Measurements from ENCODE around the gene NCK2. TPM values are rescaled to one million over a fixed set of nuclear protein-coding genes. Genes with fewer than 3 reads are reported as not detected.
A peak's percentile ranks its signal among the peaks of the same experiment; 100 is the strongest.

NCK2 gene
- total RNA-seq, 1 donor from 2014 or later, result 45.9 TPM

DNA sequence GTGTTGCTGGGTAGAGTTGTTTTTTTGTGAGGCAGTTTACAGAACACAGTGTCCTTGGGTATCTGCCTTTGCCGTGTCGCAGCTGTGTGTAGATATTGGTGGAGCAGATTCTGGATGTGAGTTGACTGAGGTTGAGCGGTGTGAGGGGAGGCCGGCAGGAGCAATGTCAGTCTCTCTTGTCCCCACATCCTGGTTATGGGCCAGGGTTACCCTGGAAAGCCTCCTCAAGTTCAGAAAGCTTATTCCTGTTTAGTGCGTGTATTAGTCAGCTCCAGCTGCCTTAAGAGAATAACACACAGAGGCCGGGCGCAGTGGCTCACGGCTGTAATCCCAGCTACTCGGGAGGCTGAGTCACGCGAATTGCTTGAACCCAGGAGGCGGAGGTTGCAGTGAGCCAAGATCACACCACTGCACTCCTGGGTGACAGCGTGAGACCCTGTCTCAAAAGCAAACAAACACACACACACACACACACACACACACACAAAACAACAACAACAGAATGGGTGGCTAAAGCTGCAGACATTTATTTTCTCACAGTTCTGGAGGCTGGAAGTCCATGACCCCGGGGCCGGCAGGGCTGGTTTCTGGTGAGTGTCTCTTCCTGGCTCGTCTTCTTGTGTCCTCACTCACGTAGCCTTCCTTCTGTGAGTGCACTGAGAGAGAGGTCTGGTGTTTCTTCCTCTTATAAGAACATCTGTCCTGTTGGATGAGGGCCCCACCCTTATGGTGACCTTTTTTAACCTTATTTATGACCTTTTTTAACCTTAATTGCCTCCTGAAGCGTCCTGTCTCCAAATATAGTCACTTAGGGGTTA is 5.1 kb downstream of the NCK2 start:
- Histone ChIP-seq H3K9me3 (no peaks in the 10 kb centered on the region), H3K27me3 (no peaks in the 10 kb centered on the region), H3K27ac (peak overlapping the region; percentile 14), H3K4me1 (peaks cover 78% of the 10 kb centered on the region), H3K36me3 (peaks cover 0 to 3% of the 10 kb centered on the region in 2 donors), H3K4me3 (no peak overlapping the region)
- DNase-seq (ENCODE audit: extremely low spot score in 2 of 2), result no peak
- intact Hi-C loops (cut with DNase I), result no loop called here
- TF ChIP-seq POLR2A (IDR thresholded peaks at IDR 0.05), result no peak
- TF ChIP-seq POLR2AphosphoS5 (IDR thresholded peaks at IDR 0.05; ENCODE audit: insufficient read depth in 1 of 2, low read depth in 1 of 2), result no peak

DNA sequence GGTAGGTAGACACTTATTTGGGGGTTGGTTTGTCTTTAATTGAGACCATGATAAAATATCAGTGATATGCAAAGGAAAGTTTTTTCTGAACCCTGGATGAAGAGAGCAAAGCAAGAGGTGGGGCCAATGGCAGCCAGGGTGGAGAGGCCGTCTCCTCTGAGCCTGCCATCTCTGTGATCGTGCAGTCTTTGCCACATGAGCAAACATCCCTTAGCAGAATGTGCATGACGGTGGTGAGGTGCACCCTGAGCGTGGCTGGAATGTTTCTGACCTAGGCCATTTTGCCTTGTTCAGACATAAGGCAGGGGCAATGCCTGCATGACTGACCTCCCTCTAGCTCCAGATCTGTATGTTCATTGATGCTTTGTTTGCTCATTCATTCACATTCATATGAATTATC is 6.0 kb downstream of the NCK2 start:
- peaks cover 87% of the 10 kb centered on the region for H3K4me1 ChIP-seq
- intact Hi-C loops (cut with DNase I), result no loop called here

DNA sequence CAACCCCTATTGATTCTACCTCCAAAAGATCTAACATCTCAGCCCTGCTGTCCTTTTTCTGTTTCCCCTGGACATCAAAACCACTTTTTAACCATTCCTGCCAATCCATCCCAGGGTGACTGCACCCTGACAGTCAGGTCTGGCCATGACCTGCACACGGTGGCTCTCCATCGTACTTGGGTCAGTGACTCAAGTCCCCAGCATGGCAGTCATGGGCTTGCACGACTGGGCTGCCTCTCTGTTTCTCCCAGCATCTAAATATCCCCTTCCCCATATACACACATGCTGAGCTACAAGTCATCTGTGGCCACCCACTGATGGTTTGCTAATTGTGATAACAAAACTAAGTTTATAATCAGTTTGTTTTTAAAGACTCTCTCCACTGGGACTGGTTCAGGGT is 6.6 kb downstream of the NCK2 start:
- no peak overlapping the region for H3K4me3 ChIP-seq
- DNase-seq (ENCODE audit: extremely low spot score in 2 of 2), result no peak
- H3K27ac ChIP-seq, result no peak overlapping the region
- TF ChIP-seq POLR2A (IDR thresholded peaks at IDR 0.05) (no peak), POLR2AphosphoS5 (IDR thresholded peaks at IDR 0.05; ENCODE audit: insufficient read depth in 1 of 2, low read depth in 1 of 2) (no peak)
- TF ChIP-seq, protein P1, sequence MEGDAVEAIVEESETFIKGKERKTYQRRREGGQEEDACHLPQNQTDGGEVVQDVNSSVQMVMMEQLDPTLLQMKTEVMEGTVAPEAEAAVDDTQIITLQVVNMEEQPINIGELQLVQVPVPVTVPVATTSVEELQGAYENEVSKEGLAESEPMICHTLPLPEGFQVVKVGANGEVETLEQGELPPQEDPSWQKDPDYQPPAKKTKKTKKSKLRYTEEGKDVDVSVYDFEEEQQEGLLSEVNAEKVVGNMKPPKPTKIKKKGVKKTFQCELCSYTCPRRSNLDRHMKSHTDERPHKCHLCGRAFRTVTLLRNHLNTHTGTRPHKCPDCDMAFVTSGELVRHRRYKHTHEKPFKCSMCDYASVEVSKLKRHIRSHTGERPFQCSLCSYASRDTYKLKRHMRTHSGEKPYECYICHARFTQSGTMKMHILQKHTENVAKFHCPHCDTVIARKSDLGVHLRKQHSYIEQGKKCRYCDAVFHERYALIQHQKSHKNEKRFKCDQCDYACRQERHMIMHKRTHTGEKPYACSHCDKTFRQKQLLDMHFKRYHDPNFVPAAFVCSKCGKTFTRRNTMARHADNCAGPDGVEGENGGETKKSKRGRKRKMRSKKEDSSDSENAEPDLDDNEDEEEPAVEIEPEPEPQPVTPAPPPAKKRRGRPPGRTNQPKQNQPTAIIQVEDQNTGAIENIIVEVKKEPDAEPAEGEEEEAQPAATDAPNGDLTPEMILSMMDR (IDR thresholded peaks at IDR 0.05), result no peak
- peaks cover 0 to 3% of the 10 kb centered on the region in 2 donors for H3K36me3 ChIP-seq
- H3K4me1 ChIP-seq, result peaks cover 87% of the 10 kb centered on the region
- intact Hi-C loops (cut with DNase I), result no loop called here
- H3K9me3 ChIP-seq, result no peaks in the 10 kb centered on the region
- H3K27me3 ChIP-seq, result no peaks in the 10 kb centered on the region

More for the DNA sequence above, 6.0 kb downstream of the NCK2 start:
- TF ChIP-seq, protein P1 (IDR thresholded peaks at IDR 0.05), result no peak
- TF ChIP-seq POLR2AphosphoS5 (IDR thresholded peaks at IDR 0.05; ENCODE audit: insufficient read depth in 1 of 2, low read depth in 1 of 2), result no peak
- H3K4me3 ChIP-seq, result no peak overlapping the region
- H3K27ac ChIP-seq, result no peak overlapping the region
- peaks cover 0 to 3% of the 10 kb centered on the region in 2 donors for H3K36me3 ChIP-seq
- H3K9me3 ChIP-seq, result no peaks in the 10 kb centered on the region
- no peaks in the 10 kb centered on the region for H3K27me3 ChIP-seq
- DNase-seq (ENCODE audit: extremely low spot score in 2 of 2), result no peak

DNA sequence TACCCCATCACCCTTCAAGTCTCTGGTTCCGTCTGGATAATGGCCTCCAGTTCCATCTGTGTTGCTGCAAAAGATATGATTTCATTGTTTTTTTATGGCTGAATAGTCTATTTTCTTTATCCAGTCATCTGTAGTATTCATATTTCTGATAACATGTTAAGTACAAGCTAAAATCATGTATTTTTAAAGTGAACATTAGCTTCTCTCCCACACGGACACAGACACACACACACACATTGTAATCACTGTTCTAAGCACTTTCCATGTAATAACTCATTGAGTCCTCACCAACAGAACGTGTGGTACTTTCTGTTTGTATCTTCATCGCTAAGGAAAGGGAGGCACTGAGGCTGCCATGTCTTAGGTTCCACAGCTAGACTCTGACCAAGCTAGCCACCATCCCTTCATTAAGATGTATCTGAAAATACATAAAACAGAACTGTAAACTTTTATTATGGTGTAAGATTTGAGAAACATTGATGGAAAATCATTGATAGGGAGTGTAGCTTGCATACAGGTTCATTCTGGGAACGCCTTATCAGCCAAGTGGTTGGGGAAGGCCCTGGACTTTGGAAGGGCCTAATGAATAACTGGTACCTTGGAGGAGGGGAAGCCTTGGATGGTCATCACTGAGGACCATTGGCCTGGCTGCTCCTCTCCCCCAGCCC is 8.1 kb downstream of the NCK2 start:
- no peak overlapping the region for H3K27ac ChIP-seq
- no peak for DNase-seq (ENCODE audit: extremely low spot score in 2 of 2)
- H3K27me3 ChIP-seq, result no peaks in the 10 kb centered on the region
- intact Hi-C loops (cut with DNase I), result no loop called here
- H3K4me1 ChIP-seq, result peaks cover 84% of the 10 kb centered on the region
- H3K4me3 ChIP-seq, result no peak overlapping the region
- H3K9me3 ChIP-seq, result no peaks in the 10 kb centered on the region
- peaks cover 0 to 3% of the 10 kb centered on the region in 2 donors for H3K36me3 ChIP-seq
- TF ChIP-seq POLR2A (IDR thresholded peaks at IDR 0.05) (no peak), POLR2AphosphoS5 (IDR thresholded peaks at IDR 0.05; ENCODE audit: insufficient read depth in 1 of 2, low read depth in 1 of 2) (no peak)
- TF ChIP-seq, protein P1 (IDR thresholded peaks at IDR 0.05), result no peak

DNA sequence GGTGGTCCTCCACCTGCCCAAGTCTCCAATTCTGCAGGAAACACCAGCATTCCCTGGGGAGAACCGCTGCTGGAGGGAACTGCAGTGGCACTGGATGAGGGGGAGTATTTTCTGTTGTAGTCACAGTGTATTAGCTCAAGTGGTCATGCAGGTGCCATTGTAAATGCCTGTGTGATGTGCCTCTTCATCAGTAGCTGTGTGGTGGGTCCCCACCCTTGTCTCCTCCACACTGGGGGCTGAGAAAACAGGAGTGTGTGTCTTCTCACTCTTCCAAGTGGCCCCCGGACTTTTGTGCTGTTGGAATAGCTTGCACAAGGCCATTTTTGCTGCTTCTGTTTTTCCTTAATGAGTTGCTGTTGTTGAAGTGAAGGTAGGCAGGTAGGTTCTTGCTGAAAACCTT is 8.7 kb downstream of the NCK2 start:
- Histone ChIP-seq H3K4me1 (peaks cover 79% of the 10 kb centered on the region), H3K36me3 (peaks cover 0 to 3% of the 10 kb centered on the region in 2 donors)
- intact Hi-C loops (cut with DNase I), result no loop called here

More for the DNA sequence above, 8.7 kb downstream of the NCK2 start:
- Histone ChIP-seq H3K9me3 (no peaks in the 10 kb centered on the region), H3K27me3 (no peaks in the 10 kb centered on the region), H3K4me3 (no peak overlapping the region), H3K27ac (no peak overlapping the region)
- no peak for TF ChIP-seq POLR2A (IDR thresholded peaks at IDR 0.05)
- TF ChIP-seq POLR2AphosphoS5 (IDR thresholded peaks at IDR 0.05; ENCODE audit: insufficient read depth in 1 of 2, low read depth in 1 of 2), result no peak
- TF ChIP-seq, protein P1 (IDR thresholded peaks at IDR 0.05), result no peak
- DNase-seq (ENCODE audit: extremely low spot score in 2 of 2), result no peak

Measured in vagina (tissue), 2 donors.